Measurements from ENCODE around the gene CXCL5. TPM values are rescaled to one million over a fixed set of nuclear protein-coding genes. Genes with fewer than 3 reads are reported as not detected.

Gene CXCL5
- total and polyA plus RNA-seq, 2 of the 13 experiments (the other 11 are each of a cell fraction or from before 2014, with no cell fraction given), result not detected

- CTCF ChIA-PET (ENCODE audit: low intra/inter-chr PET ratio, low total read pairs), result no interaction called here
These were observed 46.2 kb upstream of the CXCL5 start for GRCh38 chr4:74044677-74045076.

GRCh38 chr4:74042681-74043080, 44.2 kb upstream of the CXCL5 start:
- H3K4me3 ChIP-seq (replicated peaks in 1 of 3; ENCODE audit: insufficient read depth in 1 of 3, low read depth in 2 of 3, low read length in 3 of 3), result no peak overlapping the region
- H3K9me3 ChIP-seq (ENCODE audit: low read length), result no peaks in the 10 kb centered on the region
- WGBS (ENCODE audit: low lambda C conversion rate), result 20% methylated on average over 2 of the region's 2 CpGs
- peaks cover 1 to 18% of the 10 kb centered on the region in 2 experiments for H3K27me3 ChIP-seq (ENCODE audit: control insufficient read depth in 1 of 2, insufficient read depth in 2 of 2, low read length in 2 of 2)
- intact Hi-C loops (cut with micrococcal nuclease; ENCODE audit: unreplicated experiment), result no loop called here
- ChIA-PET POLR2A (no interaction called here), CTCF (ENCODE audit: low intra/inter-chr PET ratio, low total read pairs) (no interaction called here)
- ATAC-seq (no peak), DNase-seq (ENCODE audit: low spot score) (no peak), FAIRE-seq (no peak)
- H3K27ac ChIP-seq (ENCODE audit: extremely low read length, insufficient read depth, low read length), result no peak overlapping the region
- no peaks in the 10 kb centered on the region for H4K20me1 ChIP-seq (ENCODE audit: insufficient read depth, low read length)
- in situ Hi-C loops (cut with HindIII; ENCODE audit: extremely low pct_ligation_motif_present, low pct_unique_long_range_greater_than_20kb), result no loop called here
- no TSS peak for BruUV-seq (replicated peaks)
- no peak overlapping the region for H3K4me2 ChIP-seq (ENCODE audit: low read depth, low read length)
- no peak overlapping the region for H3K9ac ChIP-seq (ENCODE audit: insufficient read depth, low read depth, low read length)
- peaks cover 15% of the 10 kb centered on the region for H3K4me1 ChIP-seq (ENCODE audit: insufficient read depth, low read length)
- no peak overlapping the region for H2AFZ ChIP-seq (ENCODE audit: low read length)
- H3K79me2 ChIP-seq (ENCODE audit: insufficient read depth, low read length), result no peaks in the 10 kb centered on the region
- no peak for TF ChIP-seq ZNF256 (CRISPR knock-in tag; conservative IDR thresholded peaks at IDR 0.05)
- TF ChIP-seq CTCF (CRISPR knock-in tag; IDR thresholded peaks at IDR 0.05), result 0 out of 2 replicates have a peak, but pooled peaks have one; percentile 19
- no peak for TF ChIP-seq ZNF605 (CRISPR knock-in tag; IDR thresholded peaks at IDR 0.05)
- no peak for TF ChIP-seq TFAP4 (IDR thresholded peaks at IDR 0.05; ENCODE audit: borderline replicate concordance, low read depth)
- no peaks in the 10 kb centered on the region for H3K36me3 ChIP-seq (replicated peaks in 1 of 2; ENCODE audit: control insufficient read depth in 1 of 2, insufficient read depth in 2 of 2, low read length in 2 of 2)

More at GRCh38 chr4:74044677-74045076, 46.2 kb upstream of the CXCL5 start:
- no peaks in the 10 kb centered on the region for H3K4me1 ChIP-seq (ENCODE audit: insufficient read depth, low read length)
- no peak overlapping the region for H3K9ac ChIP-seq (ENCODE audit: insufficient read depth, low read depth, low read length)
- DNase-seq (ENCODE audit: low spot score), result no peak
- FAIRE-seq, result no peak
- H4K20me1 ChIP-seq (ENCODE audit: insufficient read depth, low read length), result no peaks in the 10 kb centered on the region
- no peak for ATAC-seq
- POLR2A ChIA-PET, result no interaction called here
- no peaks in the 10 kb centered on the region for H3K27me3 ChIP-seq (ENCODE audit: control insufficient read depth in 1 of 2, insufficient read depth in 2 of 2, low read length in 2 of 2)
- no peak overlapping the region for H3K4me3 ChIP-seq (replicated peaks in 1 of 3; ENCODE audit: insufficient read depth in 1 of 3, low read depth in 2 of 3, low read length in 3 of 3)
- H3K36me3 ChIP-seq (replicated peaks in 1 of 2; ENCODE audit: control insufficient read depth in 1 of 2, insufficient read depth in 2 of 2, low read length in 2 of 2), result no peaks in the 10 kb centered on the region
- H3K4me2 ChIP-seq (ENCODE audit: low read depth, low read length), result no peak overlapping the region
- H3K9me3 ChIP-seq (ENCODE audit: low read length), result no peaks in the 10 kb centered on the region
- BruUV-seq (replicated peaks), result no TSS peak
- no peak overlapping the region for H3K27ac ChIP-seq (ENCODE audit: extremely low read length, insufficient read depth, low read length)
- no peaks in the 10 kb centered on the region for H3K79me2 ChIP-seq (ENCODE audit: insufficient read depth, low read length)
- in situ Hi-C loops (cut with HindIII; ENCODE audit: extremely low pct_ligation_motif_present, low pct_unique_long_range_greater_than_20kb), result no loop called here
- 27% methylated on average over 3 of the region's 3 CpGs for WGBS (ENCODE audit: low lambda C conversion rate)
- H2AFZ ChIP-seq (ENCODE audit: low read length), result no peak overlapping the region
- TF ChIP-seq ZNF607 (CRISPR knock-in tag; IDR thresholded peaks at IDR 0.05; ENCODE audit: borderline replicate concordance), result no peak
- intact Hi-C loops (cut with micrococcal nuclease; ENCODE audit: unreplicated experiment), result no loop called here
